Stimulated activated memory B cell treated with anti-CD40 and anti-IgM and Interleukin-4, amounts not matched to agents 10 μg/mL and 1 μg/mL and 100 μg/mL, for 72 hours (primary cell): Measurements from ENCODE around the gene TADA3.
A peak's percentile ranks its signal among the peaks of the same experiment; 100 is the strongest.

Experiments
- ATAC-seq: fragments of 150-1000 bp; cut with Tn5 transposase; 2 replicates; pipeline ENCODE4 v1.10.0; 2021
- H3K27ac Mint-ChIP-seq: one replicate; pipeline ENCODE4 v1.8.0; 2022; ENCODE audit warnings: mild to moderate bottlenecking, mixed read lengths
- H3K27me3 Mint-ChIP-seq: one replicate; pipeline ENCODE4 v1.8.0; 2022; ENCODE audit warnings: mixed read lengths
- H3K36me3 Mint-ChIP-seq: one replicate; pipeline ENCODE4 v1.8.0; 2022; ENCODE audit warnings: mixed read lengths
- H3K4me1 Mint-ChIP-seq: one replicate; pipeline ENCODE4 v1.8.0; 2022; ENCODE audit warnings: mixed read lengths
- H3K4me3 Mint-ChIP-seq: one replicate; pipeline ENCODE4 v1.8.0; 2022; ENCODE audit warnings: mild to moderate bottlenecking, moderate library complexity, mixed read lengths
- H3K9me3 Mint-ChIP-seq: one replicate; pipeline ENCODE4 v1.8.0; 2022; ENCODE audit warnings: mixed read lengths

TADA3 gene

DNA sequence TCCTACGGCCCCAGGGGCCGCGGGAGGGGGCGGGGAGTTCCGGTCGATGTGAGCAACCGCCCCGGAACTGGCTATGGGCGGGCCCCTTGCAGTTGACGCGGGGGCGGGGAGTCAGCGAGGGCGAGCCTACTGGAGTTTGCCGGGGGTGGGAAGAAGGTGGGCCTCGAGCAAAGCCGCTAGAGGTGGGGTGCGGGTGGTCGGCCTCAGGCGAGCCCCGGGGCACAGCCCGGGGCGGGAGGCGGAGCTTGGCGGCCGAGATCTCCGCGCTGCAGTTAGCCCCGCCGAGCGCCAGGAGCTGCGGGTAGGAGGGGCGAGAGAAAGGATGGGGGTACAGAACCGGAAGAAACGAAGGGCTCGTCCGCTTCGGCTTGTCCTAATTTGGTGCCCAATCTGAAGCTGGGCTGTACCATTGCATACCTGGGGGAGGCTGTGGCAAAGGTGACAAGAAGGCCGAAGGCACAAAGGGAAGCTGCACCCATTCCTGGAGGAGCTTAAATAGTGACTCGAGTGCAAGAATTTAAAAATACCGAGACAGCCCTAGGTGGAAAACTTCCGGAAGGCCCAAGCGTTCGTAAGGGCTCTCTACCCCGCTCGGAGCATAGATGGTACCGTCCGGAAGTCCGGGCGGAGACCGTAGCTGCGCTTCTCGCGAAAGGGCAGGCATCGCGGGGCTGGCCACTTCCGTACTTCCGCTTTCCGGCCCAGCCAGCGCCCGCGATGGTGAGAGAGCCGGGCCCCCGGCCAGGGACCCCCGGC lies at the start of gene TADA3, which contains the start of gene ARPC4:
Gene TADA3 (minus strand): TSS at position 69 of the 756 bp plus-strand sequence. CDS start 1,007 bp downstream, outside the sequence.
Gene ARPC4 (plus strand): TSS at position 678 of the 756 bp plus-strand sequence. CDS start 40 bp downstream, at position 718.
- peaks cover 65% of the 10 kb centered on the region for H3K36me3 Mint-ChIP-seq
- peaks cover 66% of the 10 kb centered on the region for H3K4me1 Mint-ChIP-seq
- H3K27me3 Mint-ChIP-seq: no peaks in the 10 kb centered on the region
- ATAC-seq: peak; percentile 90
- H3K4me3 Mint-ChIP-seq: peak within 1 kb of the TSS; percentile 91
- no peaks in the 10 kb centered on the region for H3K9me3 Mint-ChIP-seq
- H3K27ac Mint-ChIP-seq: peak within 1 kb of the TSS; percentile 100

DNA sequence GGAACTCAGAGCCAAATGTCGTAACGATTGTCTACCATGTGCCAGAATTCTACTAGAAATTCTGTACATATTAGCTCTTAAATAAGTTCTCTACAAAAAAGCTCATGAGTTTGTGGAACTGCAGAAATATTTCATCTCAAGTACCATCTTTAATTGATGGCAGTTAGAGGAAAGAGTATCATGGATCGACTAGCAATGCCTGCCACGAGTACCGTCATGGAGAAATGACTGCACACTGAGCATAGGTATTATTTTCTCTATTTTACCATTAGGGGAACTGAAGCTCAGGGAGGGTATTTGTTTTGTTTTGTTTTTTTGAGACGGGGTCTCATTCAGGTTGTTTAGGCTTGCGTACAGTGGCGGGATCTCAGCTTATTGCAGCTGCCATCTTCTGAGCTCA lies 48.7 kb upstream of the TADA3 start:
- no peak overlapping the region for H3K4me3 Mint-ChIP-seq
- H3K27ac Mint-ChIP-seq: no peak overlapping the region
- peaks cover 30% of the 10 kb centered on the region for H3K4me1 Mint-ChIP-seq

GRCh38 chr3:9838856-9839255 lies 46.6 kb upstream of the TADA3 start:
- no peak overlapping the region for H3K4me3 Mint-ChIP-seq

More for the DNA sequence above, 48.7 kb upstream of the TADA3 start:
- ATAC-seq: no peak
- Mint-ChIP-seq H3K9me3 (no peaks in the 10 kb centered on the region), H3K27me3 (no peaks in the 10 kb centered on the region), H3K36me3 (peaks cover 54% of the 10 kb centered on the region)

DNA sequence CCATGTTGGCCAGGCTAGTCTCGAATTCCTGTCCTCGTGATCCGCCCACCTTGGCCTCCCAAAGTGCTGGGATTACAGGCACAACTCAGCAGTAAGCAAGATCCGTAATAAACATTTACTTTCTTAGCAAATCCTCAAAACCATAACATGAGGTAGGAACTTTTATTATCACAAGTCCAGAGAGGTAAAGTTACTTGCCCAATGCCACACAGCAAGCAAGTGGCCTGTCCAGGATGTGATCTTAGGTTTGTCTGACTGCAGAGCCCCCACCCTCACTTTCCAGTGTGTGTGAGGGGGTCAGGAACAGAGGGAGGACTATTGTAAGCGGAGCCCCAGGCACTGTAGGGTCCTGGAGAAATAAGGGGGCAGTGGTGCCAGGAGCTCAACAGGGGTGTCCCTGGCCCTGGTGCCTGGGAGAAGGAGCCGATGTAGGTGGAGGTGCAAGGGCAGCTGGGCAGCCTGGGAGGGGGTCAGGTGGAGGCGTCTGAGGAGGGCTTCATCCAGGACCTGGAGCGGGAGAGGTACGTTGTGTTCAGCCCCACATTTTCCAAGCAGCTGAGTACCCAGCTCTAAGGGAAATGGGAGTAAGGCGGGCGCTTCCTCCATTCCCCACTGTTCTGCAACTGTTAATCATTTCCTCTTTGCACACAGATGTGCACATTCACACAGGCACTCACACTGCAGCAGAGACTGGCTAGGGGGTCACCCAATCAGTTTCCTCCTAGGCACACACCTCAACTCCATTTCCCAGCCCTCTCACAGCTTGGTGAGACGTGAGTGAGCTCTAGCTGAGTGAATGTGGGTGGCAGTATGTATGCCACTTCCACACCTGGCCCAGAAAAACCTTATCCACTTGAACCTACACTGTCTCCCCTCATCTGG lies 45.7 kb upstream of the TADA3 start:
- Mint-ChIP-seq H3K27ac (no peak overlapping the region), H3K36me3 (peaks cover 80% of the 10 kb centered on the region), H3K4me3 (no peak overlapping the region), H3K27me3 (no peaks in the 10 kb centered on the region), H3K9me3 (no peaks in the 10 kb centered on the region), H3K4me1 (peaks cover 12% of the 10 kb centered on the region)
- ATAC-seq: no peak

More at GRCh38 chr3:9838856-9839255, 46.6 kb upstream of the TADA3 start:
- no peak overlapping the region for H3K27ac Mint-ChIP-seq
- peaks cover 74% of the 10 kb centered on the region for H3K36me3 Mint-ChIP-seq
- ATAC-seq: no peak
- no peaks in the 10 kb centered on the region for H3K9me3 Mint-ChIP-seq
- peaks cover 22% of the 10 kb centered on the region for H3K4me1 Mint-ChIP-seq
- H3K27me3 Mint-ChIP-seq: no peaks in the 10 kb centered on the region

GRCh38 chr3:9834520-9835380 lies 42.5 kb upstream of the TADA3 start:
- ATAC-seq: no peak
- no peaks in the 10 kb centered on the region for H3K27me3 Mint-ChIP-seq
- H3K27ac Mint-ChIP-seq: no peak overlapping the region
- no peaks in the 10 kb centered on the region for H3K9me3 Mint-ChIP-seq
- no peaks in the 10 kb centered on the region for H3K4me1 Mint-ChIP-seq
- no peak overlapping the region for H3K4me3 Mint-ChIP-seq
- H3K36me3 Mint-ChIP-seq: peaks cover 63% of the 10 kb centered on the region

DNA sequence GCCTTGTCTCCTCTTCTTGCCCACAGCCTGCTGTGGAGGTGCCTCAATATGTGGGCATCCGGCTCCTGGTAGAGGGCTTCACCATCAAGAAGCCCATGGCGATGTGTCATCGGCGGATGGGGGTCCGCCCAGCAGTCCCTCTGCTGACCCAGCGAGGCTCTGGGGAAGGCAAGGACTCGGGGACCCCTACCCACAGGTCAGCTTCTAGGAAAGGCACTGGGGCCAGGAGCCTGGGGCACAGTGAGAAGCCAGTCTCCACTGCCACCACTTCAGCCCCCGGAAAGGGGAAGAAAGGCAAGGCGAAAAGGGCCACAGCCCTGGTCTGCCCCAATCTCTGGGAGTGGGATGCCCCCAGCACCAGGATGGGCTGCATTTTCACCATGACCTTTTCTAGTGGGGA lies 40.8 kb upstream of the TADA3 start:
- no peak for ATAC-seq
- H3K4me3 Mint-ChIP-seq: no peak overlapping the region
- H3K36me3 Mint-ChIP-seq: peaks cover 50% of the 10 kb centered on the region
- H3K27me3 Mint-ChIP-seq: no peaks in the 10 kb centered on the region
- no peaks in the 10 kb centered on the region for H3K9me3 Mint-ChIP-seq
- no peaks in the 10 kb centered on the region for H3K4me1 Mint-ChIP-seq
- H3K27ac Mint-ChIP-seq: no peak overlapping the region

GRCh38 chr3:9831253-9831652 lies 39.0 kb upstream of the TADA3 start:
- Mint-ChIP-seq H3K27me3 (no peaks in the 10 kb centered on the region), H3K4me1 (peaks cover 7% of the 10 kb centered on the region), H3K36me3 (peaks cover 49% of the 10 kb centered on the region), H3K9me3 (no peaks in the 10 kb centered on the region), H3K4me3 (no peak overlapping the region), H3K27ac (no peak overlapping the region)
- ATAC-seq: no peak

DNA sequence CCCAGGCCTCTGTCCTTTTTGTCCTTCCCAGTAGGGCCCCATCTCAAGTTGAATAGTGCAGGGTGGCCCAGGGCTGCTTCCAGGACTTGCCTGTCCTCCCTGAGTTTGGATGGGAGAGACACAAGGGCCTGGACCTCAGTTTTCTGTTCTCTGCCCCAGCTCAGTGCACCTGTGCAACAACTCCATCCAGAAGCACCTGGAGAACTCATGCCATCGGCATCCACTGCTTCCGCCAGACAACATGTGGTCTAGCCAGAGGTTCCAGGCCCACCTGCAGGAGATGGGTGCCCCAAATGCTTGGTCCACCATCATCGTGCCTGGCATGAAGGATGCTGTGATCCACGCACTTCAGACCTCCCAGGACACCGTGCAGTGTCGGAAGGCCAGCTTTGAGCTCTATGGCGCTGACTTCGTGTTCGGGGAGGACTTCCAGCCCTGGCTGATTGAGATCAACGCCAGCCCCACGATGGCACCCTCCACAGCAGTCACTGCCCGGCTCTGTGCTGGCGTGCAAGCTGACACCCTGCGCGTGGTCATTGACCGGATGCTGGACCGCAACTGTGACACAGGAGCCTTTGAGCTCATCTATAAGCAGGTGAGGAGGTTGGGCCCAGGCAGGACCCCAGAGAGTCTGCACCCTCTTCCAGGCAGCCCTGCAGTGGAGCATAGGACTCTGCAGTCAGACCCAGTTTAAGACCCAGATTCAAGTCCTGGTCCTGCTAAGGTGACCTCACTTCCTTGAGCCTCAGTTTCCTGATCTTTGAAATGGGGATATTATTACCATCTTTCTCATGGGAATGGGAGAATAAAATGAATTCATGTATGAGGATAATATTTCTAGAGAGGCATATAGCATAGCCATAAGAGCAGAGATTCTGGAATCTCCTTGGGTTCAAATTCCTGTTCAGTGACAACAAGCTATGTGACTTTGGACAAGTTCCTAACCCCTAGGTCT lies 36.8 kb upstream of the TADA3 start:
- no peaks in the 10 kb centered on the region for H3K27me3 Mint-ChIP-seq

GRCh38 chr3:9826815-9827573 lies 34.7 kb upstream of the TADA3 start:
- no peak for ATAC-seq
- Mint-ChIP-seq H3K36me3 (peaks cover 28% of the 10 kb centered on the region), H3K27ac (no peak overlapping the region)

More for the DNA sequence above, 36.8 kb upstream of the TADA3 start:
- Mint-ChIP-seq H3K4me1 (peaks cover 7% of the 10 kb centered on the region), H3K27ac (no peak overlapping the region), H3K4me3 (no peak overlapping the region), H3K36me3 (peaks cover 28% of the 10 kb centered on the region), H3K9me3 (no peaks in the 10 kb centered on the region)
- ATAC-seq: no peak

GRCh38 chr3:9825451-9826040 lies 33.3 kb upstream of the TADA3 start:
- Mint-ChIP-seq H3K27me3 (no peaks in the 10 kb centered on the region), H3K27ac (no peak overlapping the region), H3K4me3 (no peak overlapping the region), H3K36me3 (peaks cover 27% of the 10 kb centered on the region), H3K4me1 (peaks cover 7% of the 10 kb centered on the region), H3K9me3 (no peaks in the 10 kb centered on the region)
- no peak for ATAC-seq

More at GRCh38 chr3:9826815-9827573, 34.7 kb upstream of the TADA3 start:
- Mint-ChIP-seq H3K9me3 (no peaks in the 10 kb centered on the region), H3K27me3 (no peaks in the 10 kb centered on the region), H3K4me3 (no peak overlapping the region), H3K4me1 (peaks cover 7% of the 10 kb centered on the region)

DNA sequence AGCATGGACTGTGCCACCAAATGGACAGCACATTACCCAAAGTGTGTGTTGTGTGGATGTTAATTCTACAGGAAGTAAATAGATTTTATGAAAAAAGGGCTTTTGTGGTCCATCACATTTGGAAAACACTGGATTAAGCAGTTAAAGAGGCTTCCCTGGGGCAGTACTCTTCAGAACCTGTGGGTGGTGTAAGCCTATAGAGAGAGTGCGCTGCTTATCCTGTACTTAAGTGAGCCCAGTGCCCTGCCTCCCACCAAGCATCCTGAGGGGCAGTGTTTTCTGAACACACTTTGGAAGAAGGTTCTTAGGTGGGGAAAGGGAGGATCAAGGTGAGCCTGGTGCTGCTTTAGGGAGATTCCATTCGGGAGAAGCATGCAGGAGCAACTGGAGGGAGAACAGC lies 28.7 kb upstream of the TADA3 start:
- H3K27me3 Mint-ChIP-seq: no peaks in the 10 kb centered on the region
- no peak overlapping the region for H3K4me3 Mint-ChIP-seq
- H3K36me3 Mint-ChIP-seq: peaks cover 31% of the 10 kb centered on the region
- H3K9me3 Mint-ChIP-seq: no peaks in the 10 kb centered on the region
- no peaks in the 10 kb centered on the region for H3K4me1 Mint-ChIP-seq
- ATAC-seq: no peak
- no peak overlapping the region for H3K27ac Mint-ChIP-seq

- no peak for ATAC-seq
- Mint-ChIP-seq H3K27me3 (no peaks in the 10 kb centered on the region), H3K36me3 (peaks cover 31% of the 10 kb centered on the region), H3K27ac (no peak overlapping the region), H3K9me3 (no peaks in the 10 kb centered on the region), H3K4me1 (no peaks in the 10 kb centered on the region), H3K4me3 (no peak overlapping the region)
Observed at GRCh38 chr3:9820543-9820942, 28.3 kb upstream of the TADA3 start.

GRCh38 chr3:9818666-9819335 lies 26.5 kb upstream of the TADA3 start:
- Mint-ChIP-seq H3K27ac (no peak overlapping the region), H3K4me1 (no peaks in the 10 kb centered on the region), H3K27me3 (no peaks in the 10 kb centered on the region), H3K9me3 (no peaks in the 10 kb centered on the region), H3K36me3 (peaks cover 29% of the 10 kb centered on the region), H3K4me3 (no peak overlapping the region)
- ATAC-seq: no peak
